Activated T-helper 2 cell treated with anti-CD3 and anti-CD28 coated beads, Interferon-gamma antibody, Interleukin-2, Interleukin-4, amounts not matched to agents 10 μg/mL and 5 μg/mL and 100 μg/mL, durations not matched to agents 14 hours and 24 hours and 36 hours (primary cell): ENCODE data around the gene GNB1. TPM values are rescaled to one million over a fixed set of nuclear protein-coding genes. Genes with fewer than 3 reads are reported as not detected.

Source experiments
- DNase-seq: peaks from one replicate; pipeline ENCODE4 v3.0.0; 2021; ENCODE audit warnings: low spot score
- H3K27ac Mint-ChIP-seq: one replicate; pipeline ENCODE4 v1.8.0; 2021; ENCODE audit warnings: mixed read lengths
- H3K27me3 Mint-ChIP-seq: one replicate; pipeline ENCODE4 v1.8.0; 2021; ENCODE audit warnings: low read depth, mixed read lengths
- H3K36me3 Mint-ChIP-seq: one replicate; pipeline ENCODE4 v1.8.0; 2021; ENCODE audit warnings: low read depth, mixed read lengths
- H3K4me1 Mint-ChIP-seq: one replicate; pipeline ENCODE4 v1.8.0; 2021; ENCODE audit warnings: low read depth, mixed read lengths
- H3K4me3 Mint-ChIP-seq: one replicate; pipeline ENCODE4 v1.8.0; 2021; ENCODE audit warnings: low read depth, mild to moderate bottlenecking, moderate library complexity, mixed read lengths
- H3K9me3 Mint-ChIP-seq: one replicate; pipeline ENCODE4 v1.8.0; 2021; ENCODE audit warnings: mixed read lengths
- intact Hi-C: fragments of 100-400 bp; cut with micrococcal nuclease; formaldehyde crosslinking; loops from one replicate; pipeline ENCODE4 v1.15.1; 2023
- total RNA-seq: library from RNA; stranded (reverse); gene quantifications from 2 replicates; pipeline ENCODE4 v1.2.3, GENCODE V29; 2022

GNB1 gene
- total RNA-seq, 1 donor from 2014 or later, result 471 TPM

DNA sequence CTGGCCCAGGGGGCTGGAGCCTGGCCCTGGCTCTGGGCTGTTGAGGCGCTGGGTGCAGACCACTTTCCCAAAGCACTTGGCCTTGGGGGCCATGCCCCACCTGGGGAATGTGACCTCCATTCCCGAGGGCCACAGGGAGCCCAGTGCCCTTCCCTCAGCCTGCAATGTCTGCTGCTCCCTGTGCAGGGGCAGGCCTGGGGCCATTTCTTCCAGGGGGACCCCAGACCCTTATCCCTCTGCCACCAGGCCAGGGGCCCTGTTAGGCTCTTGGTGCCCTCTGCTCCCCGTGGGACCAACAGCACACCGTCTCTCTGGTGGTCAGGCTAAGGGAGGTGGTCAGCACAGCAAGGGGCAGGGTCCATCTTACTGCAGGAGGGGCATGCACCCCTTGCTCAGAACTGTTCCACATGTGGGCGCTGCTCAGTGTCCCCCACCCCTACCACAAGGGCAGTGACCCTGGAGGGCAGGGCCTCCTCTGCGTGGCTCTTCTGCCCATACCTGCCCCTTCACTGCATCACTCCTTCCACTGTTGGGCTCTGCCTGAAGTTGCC lies 29.2 kb upstream of the GNB1 start:
- DNase-seq, result no peak
- no peaks in the 10 kb centered on the region for H3K9me3 Mint-ChIP-seq
- peaks cover 2% of the 10 kb centered on the region for H3K4me1 Mint-ChIP-seq
- intact Hi-C loops, result no loop called here
- H3K4me3 Mint-ChIP-seq, result no peak overlapping the region
- H3K36me3 Mint-ChIP-seq, result no peaks in the 10 kb centered on the region
- no peak overlapping the region for H3K27ac Mint-ChIP-seq
- H3K27me3 Mint-ChIP-seq, result peaks cover 1% of the 10 kb centered on the region

- DNase-seq, result peak; percentile 99
- Mint-ChIP-seq H3K4me3 (peak overlapping the region; percentile 56), H3K36me3 (no peaks in the 10 kb centered on the region), H3K27me3 (peaks cover 1% of the 10 kb centered on the region), H3K27ac (no peak overlapping the region), H3K9me3 (no peaks in the 10 kb centered on the region), H3K4me1 (peaks cover 2% of the 10 kb centered on the region)
- intact Hi-C loops, result loop anchor here (1.0 to 10.0 kb wide), 2 partner anchors 10 to 215 kb away; no protein-coding TSS in a partner anchor
Measured at GRCh38 chr1:1919304-1920056, 28.6 kb upstream of the GNB1 start.

DNA sequence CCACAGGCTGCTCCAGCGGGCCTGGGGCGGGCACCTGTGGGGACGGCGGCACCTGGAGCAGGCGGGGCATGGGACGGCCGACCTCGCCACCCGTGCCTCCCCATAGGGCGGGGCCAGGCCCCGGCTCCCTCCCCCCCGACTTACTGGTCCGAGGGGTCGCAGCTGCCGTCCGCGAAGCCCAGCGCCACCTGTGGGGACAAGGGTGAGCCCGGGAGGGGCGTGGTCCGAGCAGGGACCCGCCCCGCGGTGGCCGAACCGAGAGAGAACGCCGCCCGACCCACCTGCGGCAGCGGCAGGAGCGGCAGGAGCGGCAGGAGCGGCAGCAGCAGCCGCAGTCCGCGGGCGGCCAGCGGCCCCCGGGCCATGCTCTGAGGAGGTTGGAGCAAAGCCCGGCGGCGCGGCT lies 28.0 kb upstream of the GNB1 start, which contains the start of gene TMEM52:
Gene TMEM52, minus strand, starts transcription at position 379 of the 403 bp plus-strand sequence. Its CDS starts 14 bp downstream, at position 365.
- no peak for DNase-seq
- Mint-ChIP-seq H3K27me3 (peaks cover 1% of the 10 kb centered on the region), H3K4me3 (peak within 1 kb of the TSS; percentile 56), H3K4me1 (peaks cover 2% of the 10 kb centered on the region), H3K36me3 (no peaks in the 10 kb centered on the region), H3K27ac (no peak within 1 kb of the TSS), H3K9me3 (no peaks in the 10 kb centered on the region)
- intact Hi-C loops, result loop anchor here (1.0 to 10.0 kb wide), 2 partner anchors 10 to 216 kb away; no protein-coding TSS in a partner anchor

- Mint-ChIP-seq H3K4me1 (peaks cover 2% of the 10 kb centered on the region), H3K9me3 (no peaks in the 10 kb centered on the region), H3K27ac (no peak overlapping the region), H3K4me3 (peak overlapping the region; percentile 39), H3K36me3 (no peaks in the 10 kb centered on the region), H3K27me3 (peaks cover 1% of the 10 kb centered on the region)
- intact Hi-C loops, result loop anchor here (10.0 kb wide), 1 partner anchor 217 kb away; no protein-coding TSS in a partner anchor
- no peak for DNase-seq
Measured at GRCh38 chr1:1917995-1918900, 27.4 kb upstream of the GNB1 start.

GRCh38 chr1:1917304-1917976 lies 26.6 kb upstream of the GNB1 start:
- peaks cover 1% of the 10 kb centered on the region for H3K27me3 Mint-ChIP-seq
- no peak for DNase-seq
- intact Hi-C loops, result loop anchor here (10.0 kb wide), 1 partner anchor 217 kb away; no protein-coding TSS in a partner anchor
- H3K27ac Mint-ChIP-seq, result no peak overlapping the region
- H3K9me3 Mint-ChIP-seq, result no peaks in the 10 kb centered on the region
- H3K4me3 Mint-ChIP-seq, result peak overlapping the region; percentile 33
- no peaks in the 10 kb centered on the region for H3K36me3 Mint-ChIP-seq
- H3K4me1 Mint-ChIP-seq, result peaks cover 2% of the 10 kb centered on the region

GRCh38 chr1:1916851-1917251 lies 26.0 kb upstream of the GNB1 start:
- H3K9me3 Mint-ChIP-seq, result no peaks in the 10 kb centered on the region
- intact Hi-C loops, result loop anchor here (10.0 kb wide), 1 partner anchor 218 kb away; no protein-coding TSS in a partner anchor

GRCh38 chr1:1915911-1916840 lies 25.3 kb upstream of the GNB1 start:
- intact Hi-C loops, result loop anchor here (10.0 kb wide), 1 partner anchor 219 kb away; no protein-coding TSS in a partner anchor
- Mint-ChIP-seq H3K27ac (no peak overlapping the region), H3K36me3 (no peaks in the 10 kb centered on the region), H3K27me3 (peaks cover 1% of the 10 kb centered on the region), H3K9me3 (no peaks in the 10 kb centered on the region), H3K4me3 (no peak overlapping the region), H3K4me1 (peaks cover 2% of the 10 kb centered on the region)
- no peak for DNase-seq

More at GRCh38 chr1:1916851-1917251, 26.0 kb upstream of the GNB1 start:
- Mint-ChIP-seq H3K36me3 (no peaks in the 10 kb centered on the region), H3K4me3 (no peak overlapping the region), H3K27me3 (peaks cover 1% of the 10 kb centered on the region), H3K4me1 (peaks cover 2% of the 10 kb centered on the region), H3K27ac (no peak overlapping the region)
- DNase-seq, result no peak

DNA sequence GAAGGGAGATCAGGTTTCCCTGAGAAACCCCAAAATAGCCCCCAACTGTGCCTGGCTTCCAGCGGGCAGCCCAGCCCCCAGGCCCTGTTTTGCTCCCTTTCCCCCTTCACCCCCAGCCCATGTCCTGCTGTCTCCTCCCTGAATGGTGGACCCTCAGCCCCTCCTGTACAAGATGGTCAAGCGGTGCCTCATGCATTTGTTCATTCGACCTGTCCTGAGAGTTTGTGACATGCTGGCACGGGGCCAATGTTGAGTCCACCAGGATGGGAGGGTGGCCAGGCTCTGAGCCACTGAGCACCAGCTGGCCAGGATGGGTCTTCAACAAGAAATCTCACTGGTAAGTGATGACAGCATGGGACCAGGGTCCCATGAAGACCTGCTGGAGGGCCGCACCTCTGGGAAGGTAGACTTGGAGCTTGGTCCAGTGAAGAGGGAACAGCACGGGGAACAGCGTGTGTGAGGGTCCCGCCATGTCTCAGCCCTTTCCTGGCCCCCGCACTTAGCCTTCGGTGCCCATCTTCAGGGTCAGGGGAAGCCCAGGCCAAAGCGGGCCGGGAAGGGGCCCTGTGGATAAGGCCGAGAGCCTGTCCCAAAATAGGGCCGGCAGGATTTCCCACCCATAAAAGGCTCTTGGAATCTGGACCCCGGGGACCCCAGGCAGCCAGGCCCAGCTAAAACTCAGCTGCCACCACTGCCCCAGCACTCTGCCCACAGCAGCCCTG lies 24.2 kb upstream of the GNB1 start, which contains the start of gene CALML6:
Gene CALML6, plus strand, starts transcription at position 290 of the 722 bp plus-strand sequence. Its CDS starts 21 bp downstream, at position 311.
- Mint-ChIP-seq H3K9me3 (no peaks in the 10 kb centered on the region), H3K4me3 (no peak within 1 kb of the TSS), H3K36me3 (no peaks in the 10 kb centered on the region), H3K27ac (no peak within 1 kb of the TSS), H3K4me1 (peaks cover 4% of the 10 kb centered on the region), H3K27me3 (peaks cover 1% of the 10 kb centered on the region)
- intact Hi-C loops, result loop anchor here (10.0 kb wide), 1 partner anchor 220 kb away; no protein-coding TSS in a partner anchor
- no peak for DNase-seq

DNA sequence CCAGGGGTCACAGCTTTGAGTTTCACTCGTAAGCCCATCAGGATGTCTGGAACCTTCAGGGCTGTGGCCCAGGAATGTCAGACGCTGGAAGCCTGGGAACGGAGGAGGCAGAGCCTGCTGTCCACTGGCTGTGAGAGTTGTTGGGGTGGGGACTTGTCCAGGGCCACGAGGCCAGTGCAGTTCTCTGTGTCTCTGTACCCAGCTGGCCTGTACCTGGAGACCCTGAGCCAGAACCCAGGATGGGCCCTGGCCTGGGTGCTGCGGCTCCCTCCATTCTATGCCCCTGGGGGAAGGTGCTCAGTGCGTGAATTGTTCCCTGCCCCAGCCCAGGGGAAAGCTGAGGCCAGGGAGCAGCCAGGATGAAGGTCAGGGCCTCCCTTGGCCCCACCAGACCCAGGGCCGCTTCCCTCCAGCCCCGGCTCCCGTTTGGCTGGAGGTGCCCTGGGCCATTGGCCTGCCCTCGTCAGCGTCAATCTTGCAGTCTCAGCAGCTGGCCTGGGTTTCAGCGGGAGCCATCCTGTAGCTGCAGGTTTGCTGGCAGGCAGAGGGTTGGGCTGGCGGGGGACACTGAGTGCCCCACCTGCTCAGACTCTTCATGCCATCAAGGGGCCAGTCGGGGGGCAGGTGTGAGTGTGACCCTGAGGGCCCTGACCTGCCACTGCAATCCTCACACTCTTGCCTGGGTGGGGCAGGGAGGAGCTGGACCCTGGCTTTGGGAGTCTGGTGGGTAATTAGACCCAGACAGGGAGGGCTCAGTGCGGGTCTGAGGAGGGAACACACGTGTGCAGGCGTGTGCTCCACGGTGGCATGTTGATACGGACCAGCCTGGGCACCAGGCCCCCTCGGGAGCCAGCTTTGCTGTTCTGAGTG lies 23.4 kb upstream of the GNB1 start:
- intact Hi-C loops, result loop anchor here (10.0 kb wide), 1 partner anchor 220 kb away; no protein-coding TSS in a partner anchor
- Mint-ChIP-seq H3K27ac (no peak overlapping the region), H3K4me1 (peaks cover 7% of the 10 kb centered on the region), H3K9me3 (no peaks in the 10 kb centered on the region), H3K27me3 (peaks cover 1% of the 10 kb centered on the region), H3K36me3 (no peaks in the 10 kb centered on the region), H3K4me3 (no peak overlapping the region)
- no peak for DNase-seq
